ENCODE data around the gene CCNJL.

CCNJL gene

GRCh38 chr5:160317434-160317833 lies 5.1 kb upstream of the CCNJL start:
- H3K4me3 ChIP-seq (ENCODE audit: low read depth, low read length) = no peak overlapping the region
- DNase-seq (ENCODE audit: low read depth) = no peak
- TF ChIP-seq CTCF (IDR thresholded peaks at IDR 0.05; ENCODE audit: low read depth, low read length, missing control alignments) = no peak

- no peak for TF ChIP-seq CTCF (IDR thresholded peaks at IDR 0.05; ENCODE audit: low read depth, low read length, missing control alignments)
- H3K4me3 ChIP-seq (ENCODE audit: low read depth, low read length) = no peak overlapping the region
- DNase-seq (ENCODE audit: low read depth) = no peak
Measured at GRCh38 chr5:160315968-160316367, 3.6 kb upstream of the CCNJL start.

GRCh38 chr5:160312960-160313727 lies 780 bp upstream of the CCNJL start:
- DNase-seq (ENCODE audit: low read depth) = no peak

GRCh38 chr5:160311491-160312133 lies 752 bp downstream of the CCNJL start:
- TF ChIP-seq CTCF (IDR thresholded peaks at IDR 0.05; ENCODE audit: low read depth, low read length, missing control alignments) = no peak
- no peak overlapping the region for H3K4me3 ChIP-seq (ENCODE audit: low read depth, low read length)
- DNase-seq (ENCODE audit: low read depth) = no peak

More at GRCh38 chr5:160312960-160313727, 780 bp upstream of the CCNJL start:
- TF ChIP-seq CTCF (IDR thresholded peaks at IDR 0.05; ENCODE audit: low read depth, low read length, missing control alignments) = no peak
- peak overlapping the region; percentile 49; the same call in 1 of the 2 replicates for H3K4me3 ChIP-seq (ENCODE audit: low read depth, low read length)

GRCh38 chr5:160310552-160311295 lies 1.6 kb downstream of the CCNJL start:
- DNase-seq (ENCODE audit: low read depth) = no peak
- TF ChIP-seq CTCF (IDR thresholded peaks at IDR 0.05; ENCODE audit: low read depth, low read length, missing control alignments) = no peak
- H3K4me3 ChIP-seq (ENCODE audit: low read depth, low read length) = no peak overlapping the region

- TF ChIP-seq CTCF (IDR thresholded peaks at IDR 0.05; ENCODE audit: low read depth, low read length, missing control alignments) = no peak
- DNase-seq (ENCODE audit: low read depth) = no peak
- no peak overlapping the region for H3K4me3 ChIP-seq (ENCODE audit: low read depth, low read length)
Measured at GRCh38 chr5:160310140-160310539, 2.2 kb downstream of the CCNJL start.
